ENCODE data around the gene SETD1B.

GRCh38 chr12:121822393-121823100, 18.7 kb downstream of the SETD1B start:
- TF ChIP-seq POLR2A (IDR thresholded peaks at IDR 0.05) = no peak
- TF ChIP-seq, protein P1, sequence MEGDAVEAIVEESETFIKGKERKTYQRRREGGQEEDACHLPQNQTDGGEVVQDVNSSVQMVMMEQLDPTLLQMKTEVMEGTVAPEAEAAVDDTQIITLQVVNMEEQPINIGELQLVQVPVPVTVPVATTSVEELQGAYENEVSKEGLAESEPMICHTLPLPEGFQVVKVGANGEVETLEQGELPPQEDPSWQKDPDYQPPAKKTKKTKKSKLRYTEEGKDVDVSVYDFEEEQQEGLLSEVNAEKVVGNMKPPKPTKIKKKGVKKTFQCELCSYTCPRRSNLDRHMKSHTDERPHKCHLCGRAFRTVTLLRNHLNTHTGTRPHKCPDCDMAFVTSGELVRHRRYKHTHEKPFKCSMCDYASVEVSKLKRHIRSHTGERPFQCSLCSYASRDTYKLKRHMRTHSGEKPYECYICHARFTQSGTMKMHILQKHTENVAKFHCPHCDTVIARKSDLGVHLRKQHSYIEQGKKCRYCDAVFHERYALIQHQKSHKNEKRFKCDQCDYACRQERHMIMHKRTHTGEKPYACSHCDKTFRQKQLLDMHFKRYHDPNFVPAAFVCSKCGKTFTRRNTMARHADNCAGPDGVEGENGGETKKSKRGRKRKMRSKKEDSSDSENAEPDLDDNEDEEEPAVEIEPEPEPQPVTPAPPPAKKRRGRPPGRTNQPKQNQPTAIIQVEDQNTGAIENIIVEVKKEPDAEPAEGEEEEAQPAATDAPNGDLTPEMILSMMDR (IDR thresholded peaks at IDR 0.05) = no peak
